ENCODE data around the gene TWIST2. TPM values are rescaled to one million over a fixed set of nuclear protein-coding genes. Genes with fewer than 3 reads are reported as not detected.

TWIST2 gene
- total RNA-seq, 4 donors from 2014 or later = 72.5 to 140 (median 106) TPM

DNA sequence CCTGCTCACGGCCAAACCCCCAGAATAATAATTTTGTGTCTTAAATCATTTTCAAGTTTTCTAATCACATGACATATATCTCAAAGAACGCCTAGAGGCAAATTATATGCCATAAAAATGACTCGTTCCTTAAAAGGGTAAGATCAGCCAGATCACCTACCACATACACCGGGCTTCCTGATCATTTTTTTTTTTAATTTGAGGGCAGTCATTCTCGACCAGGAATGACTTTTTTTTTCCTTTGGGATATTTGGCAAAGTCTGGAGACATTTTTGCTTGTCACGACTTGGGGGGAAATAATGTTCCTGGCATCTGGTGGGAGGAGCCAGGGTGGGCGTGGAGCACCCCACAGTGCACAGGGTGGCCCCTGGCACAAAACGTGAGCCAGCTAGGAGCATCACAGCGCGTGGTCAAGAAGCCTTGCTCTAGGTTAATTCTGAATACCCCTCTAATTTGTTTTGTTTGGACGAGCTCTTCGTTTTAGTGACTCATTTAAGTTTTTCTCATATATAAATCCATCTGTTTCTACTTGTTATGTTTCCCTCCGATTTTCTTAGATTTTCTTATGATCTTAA lies 94.9 kb downstream of the TWIST2 start:
- TF ChIP-seq POLR2A (IDR thresholded peaks at IDR 0.05) (no peak), CTCF (IDR thresholded peaks at IDR 0.05) (no peak), EP300 (IDR thresholded peaks at IDR 0.05) (no peak)
- Histone ChIP-seq H3K27me3 (no peaks in the 10 kb centered on the region), H3K27ac (no peak overlapping the region), H3K4me1 (peaks cover 0 to 23% (median 8%) of the 10 kb centered on the region in 4 donors), H3K4me3 (no peak overlapping the region), H3K36me3 (no peaks in the 10 kb centered on the region), H3K9me3 (no peaks in the 10 kb centered on the region)
- no peak for DNase-seq (ENCODE audit: low spot score in 2 of 2)
- WGBS, 2 donors = 60 to 62% methylated on average over 13 of the region's 13 CpGs

- 71 to 74% methylated on average over 14 of the region's 14 CpGs for WGBS, 2 donors
- DNase-seq (ENCODE audit: low spot score in 2 of 2) = peak in 1 of 2 donors; percentile 9
- Histone ChIP-seq H3K4me1 (peaks cover 0 to 23% (median 3%) of the 10 kb centered on the region in 4 donors), H3K9me3 (no peaks in the 10 kb centered on the region), H3K36me3 (no peaks in the 10 kb centered on the region), H3K27me3 (no peaks in the 10 kb centered on the region), H3K4me3 (no peak overlapping the region), H3K27ac (no peak overlapping the region)
- no peak for TF ChIP-seq CTCF (IDR thresholded peaks at IDR 0.05)
- no peak for TF ChIP-seq EP300 (IDR thresholded peaks at IDR 0.05)
- TF ChIP-seq POLR2A (IDR thresholded peaks at IDR 0.05) = no peak
Measured at GRCh38 chr2:238943338-238944067, 95.6 kb downstream of the TWIST2 start.

DNA sequence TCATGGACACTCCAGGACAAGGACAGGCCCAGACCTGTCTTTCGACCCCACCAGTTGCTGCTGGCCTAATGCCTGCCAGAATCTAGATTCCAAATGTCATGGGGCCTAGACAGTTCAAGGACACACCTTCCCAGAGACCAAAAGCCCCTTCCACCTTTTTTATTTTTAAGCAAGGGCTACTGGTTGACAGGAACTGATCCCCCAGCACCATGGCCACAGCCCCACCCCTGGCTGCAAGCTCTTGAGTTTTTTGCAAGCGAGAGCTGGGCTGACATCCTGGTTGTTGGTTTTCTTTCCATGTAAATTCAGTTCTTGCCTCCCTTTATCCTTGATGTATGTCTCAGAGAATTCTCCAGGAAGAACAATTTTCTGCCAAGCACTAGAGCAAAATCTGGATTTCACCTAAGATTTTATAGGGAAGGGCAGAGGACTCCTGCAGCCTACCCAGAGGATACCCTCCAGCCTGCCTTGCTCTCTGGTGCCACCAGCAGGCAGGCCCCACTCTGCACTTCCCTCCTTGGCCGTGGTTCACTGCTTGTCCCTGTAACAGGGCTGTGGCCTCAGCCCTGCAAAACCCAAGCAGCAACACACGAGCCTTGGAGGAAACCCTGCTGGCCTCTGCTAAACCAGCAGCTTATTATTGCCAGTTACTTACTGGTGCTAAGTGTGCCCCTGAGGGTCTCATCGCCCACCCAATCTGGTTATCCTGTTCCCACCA lies 97.7 kb downstream of the TWIST2 start:
- H3K9me3 ChIP-seq = no peaks in the 10 kb centered on the region
- peaks cover 0 to 17% (median 3%) of the 10 kb centered on the region in 4 donors for H3K4me1 ChIP-seq
- TF ChIP-seq POLR2A (IDR thresholded peaks at IDR 0.05) = no peak
- peak; percentile 42 to 71 (median 59) for TF ChIP-seq CTCF (IDR thresholded peaks at IDR 0.05)
- peak; percentile 32 to 57 for DNase-seq (ENCODE audit: low spot score in 2 of 2)
- H3K4me3 ChIP-seq = no peak overlapping the region
- no peak overlapping the region for H3K27ac ChIP-seq
- 64 to 66% methylated on average over 5 of the region's 5 CpGs for WGBS, 2 donors
- no peaks in the 10 kb centered on the region for H3K27me3 ChIP-seq
- H3K36me3 ChIP-seq = no peaks in the 10 kb centered on the region

DNA sequence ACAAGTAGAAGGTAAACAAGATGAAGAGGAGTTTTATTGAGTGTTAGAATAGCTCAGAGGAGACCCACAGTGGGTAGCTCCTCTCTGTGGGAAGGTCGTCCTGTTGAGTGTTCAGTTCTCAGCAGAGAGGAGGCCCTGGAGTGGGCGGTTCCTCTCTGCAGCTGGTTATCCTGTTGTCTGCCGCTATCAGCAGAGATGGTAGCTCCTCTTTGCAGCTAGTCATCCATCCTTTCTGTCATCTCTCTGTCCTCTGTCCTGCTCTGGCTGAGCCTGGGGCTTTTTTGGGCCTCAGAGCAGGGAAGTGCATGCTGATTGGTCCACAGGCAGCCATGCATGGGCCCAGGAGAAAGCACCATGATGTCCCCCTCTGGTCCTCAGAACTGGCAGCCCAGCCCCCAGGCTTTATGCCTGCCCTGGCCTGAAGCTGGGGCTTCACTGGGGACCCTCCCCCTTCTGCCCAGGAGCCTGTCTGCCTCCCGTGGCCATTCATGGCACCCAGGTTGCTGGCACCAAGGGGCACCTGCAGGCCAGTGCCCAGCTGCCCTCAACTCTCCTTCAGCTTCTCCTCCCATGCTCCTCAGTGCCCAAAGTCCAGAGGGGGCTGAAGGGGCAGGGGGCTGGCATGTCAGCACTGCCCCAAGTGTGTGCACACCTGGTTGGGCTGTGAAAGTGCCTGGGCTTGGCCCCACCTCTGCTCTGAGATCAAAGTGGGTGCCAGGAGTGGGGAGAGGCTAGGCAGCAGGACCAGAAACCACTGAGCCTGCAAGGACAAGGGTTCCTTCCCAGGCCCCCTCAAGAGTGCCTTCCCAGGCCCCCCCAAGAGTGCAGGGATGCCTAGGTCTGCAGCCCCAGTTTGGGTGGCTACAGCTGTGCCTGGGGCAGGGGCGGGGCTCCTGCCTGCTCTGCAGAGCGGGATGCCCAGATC lies 98.7 kb downstream of the TWIST2 start:
- no peaks in the 10 kb centered on the region for H3K27me3 ChIP-seq
- peaks cover 0 to 17% (median 3%) of the 10 kb centered on the region in 4 donors for H3K4me1 ChIP-seq
- no peaks in the 10 kb centered on the region for H3K9me3 ChIP-seq
- TF ChIP-seq EP300 (IDR thresholded peaks at IDR 0.05) (no peak), CTCF (IDR thresholded peaks at IDR 0.05) (no peak), POLR2A (IDR thresholded peaks at IDR 0.05) (no peak)
- H3K27ac ChIP-seq = no peak overlapping the region
- peak; percentile 2 to 7 for DNase-seq (ENCODE audit: low spot score in 2 of 2)
- no peak overlapping the region for H3K4me3 ChIP-seq
- 92% methylated on average over 5 to 6 of the region's 6 CpGs for WGBS, 2 donors
- no peaks in the 10 kb centered on the region for H3K36me3 ChIP-seq

All from tibial nerve (tissue), 4 donors.